COLO668 (cell line): ENCODE data around the gene CHMP2A.

Experiments used
- DNase-seq: peaks from one replicate; lab custom pipeline; 2025; ENCODE audit not compliant: unreplicated experiment; lab: John Stamatoyannopoulos, UW

The CHMP2A gene

GRCh38 chr19:58556622-58557220 is 1.8 kb upstream of the CHMP2A start:
- no peak for DNase-seq

GRCh38 chr19:58555920-58556621 is 1.2 kb upstream of the CHMP2A start:
- DNase-seq: no peak

- no peak for DNase-seq
Observed at GRCh38 chr19:58555369-58555885, 522 bp upstream of the CHMP2A start.

- DNase-seq: no peak
Observed at GRCh38 chr19:58553799-58554493, 959 bp downstream of the CHMP2A start.

GRCh38 chr19:58552655-58553054 is 2.2 kb downstream of the CHMP2A start:
- DNase-seq: no peak

- no peak for DNase-seq
Observed at GRCh38 chr19:58551577-58552471, 3.1 kb downstream of the CHMP2A start.

GRCh38 chr19:58551123-58551497 is 3.8 kb downstream of the CHMP2A start:
- no peak for DNase-seq

GRCh38 chr19:58550362-58551122 is 4.4 kb downstream of the CHMP2A start:
- no peak for DNase-seq

GRCh38 chr19:58549664-58550361 is 5.1 kb downstream of the CHMP2A start:
- no peak for DNase-seq

- DNase-seq: no peak
Observed at GRCh38 chr19:58548859-58549663, 5.8 kb downstream of the CHMP2A start.

GRCh38 chr19:58547323-58548312 is 7.3 kb downstream of the CHMP2A start:
- no peak for DNase-seq

- DNase-seq: no peak
Observed at GRCh38 chr19:58546019-58546530, 8.8 kb downstream of the CHMP2A start.

GRCh38 chr19:58545286-58546018 is 9.5 kb downstream of the CHMP2A start:
- DNase-seq: no peak

GRCh38 chr19:58544591-58545285 is 10.2 kb downstream of the CHMP2A start:
- DNase-seq: no peak

- no peak for DNase-seq
Observed at GRCh38 chr19:58543826-58544590, 10.9 kb downstream of the CHMP2A start, which contains the start of gene TRIM28. Gene TRIM28, plus strand, starts transcription at chr19:58544064. Its CDS starts 694 bp downstream, at chr19:58544758.
